Measurements from ENCODE around the gene TRIM8. TPM values are rescaled to one million over a fixed set of nuclear protein-coding genes. Genes with fewer than 3 reads are reported as not detected.

TRIM8 gene
- 40.3 to 45.9 TPM (median 44.9 TPM) in 5 replicates for total RNA-seq (2022; extraction: Qiagen RNA extraction; ENCODE audit: low read depth)

DNA sequence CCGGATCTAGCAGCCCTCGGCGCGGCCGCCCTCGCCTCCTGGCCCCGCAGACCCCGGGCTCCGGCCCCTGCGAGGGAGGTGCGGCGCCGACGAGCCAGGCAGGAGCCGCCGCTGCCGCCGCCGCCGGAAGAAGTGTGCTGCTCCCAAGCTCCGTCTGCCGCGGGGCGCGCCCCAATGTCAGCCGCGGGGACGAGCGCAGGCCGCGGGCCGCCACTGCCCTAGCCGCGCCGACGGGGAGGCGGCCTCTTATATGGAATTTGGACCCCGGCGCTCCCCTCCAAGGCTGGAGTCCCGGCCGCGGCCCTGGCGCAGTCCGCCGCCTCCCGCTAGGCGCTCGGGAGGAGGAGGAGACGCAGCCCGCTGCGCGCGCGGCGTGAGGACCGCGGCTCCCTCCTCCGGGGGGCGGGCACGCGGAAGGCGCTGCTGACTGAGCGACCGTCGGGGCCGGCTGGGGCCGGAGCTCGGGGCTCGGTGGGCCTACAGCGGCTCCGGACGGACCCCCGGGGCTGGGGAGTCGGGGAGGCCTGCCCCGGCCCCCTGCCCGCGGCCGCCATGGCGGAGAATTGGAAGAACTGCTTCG is at the start of gene TRIM8:
TRIM8 (plus strand) TSS at position 414 of the 580 bp plus-strand sequence; CDS start at position 553, 139 bp downstream.

Other genes starting within 250 kb of the TRIM8 start
- gene NFKB2, start 248.8 kb upstream of the TRIM8 start, total RNA-seq (2022; extraction: Qiagen RNA extraction; ENCODE audit: low read depth) = 44.9 to 75.7 TPM (median 64.7 TPM) in 5 replicates
- 0.34 to 0.61 TPM (median 0.51 TPM) in 5 replicates for gene PSD, start 225.7 kb upstream of the TRIM8 start, total RNA-seq (2022; extraction: Qiagen RNA extraction; ENCODE audit: low read depth)
- 4.9 to 11.4 TPM (median 8.5 TPM) in 5 replicates for gene FBXL15, start 223.6 kb upstream of the TRIM8 start, total RNA-seq (2022; extraction: Qiagen RNA extraction; ENCODE audit: low read depth)
- gene CUEDC2, start 211.9 kb upstream of the TRIM8 start, total RNA-seq (2022; extraction: Qiagen RNA extraction; ENCODE audit: low read depth) = 54.9 to 73.1 TPM (median 62.7 TPM) in 5 replicates
- 0.13 to 0.34 TPM (median 0.19 TPM) in 4 of 5 replicates, not detected in the other for gene C10orf95, start 192.9 kb upstream of the TRIM8 start, total RNA-seq (2022; extraction: Qiagen RNA extraction; ENCODE audit: low read depth)
- 83.8 to 98.2 TPM (median 93.1 TPM) in 5 replicates for gene ACTR1A, start 141.8 kb upstream of the TRIM8 start, total RNA-seq (2022; extraction: Qiagen RNA extraction; ENCODE audit: low read depth)
- 4.9 to 8.2 TPM (median 7.2 TPM) in 5 replicates for gene SUFU, start 140.5 kb upstream of the TRIM8 start, total RNA-seq (2022; extraction: Qiagen RNA extraction; ENCODE audit: low read depth)
- gene ARL3, start 69.9 kb downstream of the TRIM8 start, total RNA-seq (2022; extraction: Qiagen RNA extraction; ENCODE audit: low read depth) = 13.3 to 18.6 TPM (median 13.9 TPM) in 5 replicates
- gene SFXN2, start 70.2 kb downstream of the TRIM8 start, total RNA-seq (2022; extraction: Qiagen RNA extraction; ENCODE audit: low read depth) = 2.1 to 4.2 TPM (median 2.7 TPM) in 5 replicates
- 17.5 to 28.7 TPM (median 26.1 TPM) in 5 replicates for gene WBP1L, start 99.5 kb downstream of the TRIM8 start, total RNA-seq (2022; extraction: Qiagen RNA extraction; ENCODE audit: low read depth)
- not detected in 5 replicates for gene CYP17A1, start 192.9 kb downstream of the TRIM8 start, total RNA-seq (2022; extraction: Qiagen RNA extraction; ENCODE audit: low read depth)
- gene BORCS7, start 209.8 kb downstream of the TRIM8 start, total RNA-seq (2022; extraction: Qiagen RNA extraction; ENCODE audit: low read depth) = 14.5 to 26.2 TPM (median 23.8 TPM) in 5 replicates
- gene AS3MT, start 225.0 kb downstream of the TRIM8 start, total RNA-seq (2022; extraction: Qiagen RNA extraction; ENCODE audit: low read depth) = 2.6 to 5.0 TPM (median 4.7 TPM) in 5 replicates

All from A549 treated with ZK216348 at 1 μM for 4 hours (cell line).